HCT116 (cell line): ENCODE data around the gene WASL. TPM values are rescaled to one million over a fixed set of nuclear protein-coding genes. Genes with fewer than 3 reads are reported as not detected.

Experiments
- ATAC-seq: fragments of 200-7000 bp; cut with Tn5 transposase; 2 replicates; pipeline ENCODE4 v1.9.1; 2020; ENCODE audit warnings: mild to moderate bottlenecking, moderate library complexity
- BruUV-seq: library from RNA; stranded (reverse); fragments of 400-500 nt; replicated peaks from 2 replicates; lab custom pipeline; 2021; lab: Mats Ljungman, UMichigan
- CTCF ChIA-PET: fragments of 300-600 bp; sonication (Branson Sonifier 250); formaldehyde crosslinking; loops from one replicate; lab custom pipeline; 2021; ENCODE audit warnings: antibody characterized with exemption; lab: Charles Lee
- POLR2A ChIA-PET: fragments of 300-600, 350-600 bp; sonication (Branson Sonifier 250); formaldehyde crosslinking; loops from one replicate; lab custom pipeline; 2021; ENCODE audit warnings: antibody characterized with exemption; lab: Charles Lee
- RAD21 ChIA-PET, 2 experiments: fragments of 300-600 bp; sonication (Branson Sonifier 250); formaldehyde crosslinking; loops; one replicate each; lab custom pipeline; 2023; ENCODE audit warnings: low total read pairs in 2 of 2; ENCODE audit not compliant: uncharacterized antibody in 2 of 2, unreplicated experiment in 2 of 2, low non-redundant PET in 1 of 2; lab: Charles Lee
- DNase-seq: peaks from one replicate; pipeline ENCODE4 v3.0.0-alpha.2; 2010; ENCODE audit warnings: low read depth, low spot score
- H2AFZ ChIP-seq: fragments of 200-600 bp; shearing (Covaris generic), sonication (generic); 2 replicates; pipeline ENCODE4 v1.6.1; 2017; ENCODE audit warnings: low read depth, mixed run types, mixed read lengths, antibody characterized with exemption, low read length; ENCODE audit not compliant: poor library complexity, severe bottlenecking
- H3K27ac ChIP-seq: 2 replicates; pipeline ENCODE4 v1.5.1; 2012; ENCODE audit warnings: low read depth, low read length
- H3K27me3 ChIP-seq: fragments of 200-600 bp; sonication (generic); 2 replicates; pipeline ENCODE4 v1.6.1; 2016; ENCODE audit warnings: mixed run types, low read length, mixed read lengths; ENCODE audit not compliant: insufficient read depth
- H3K36me3 ChIP-seq, 2 experiments: fragments of 200-500 bp in 1 of 2; fragments of 200-600 bp in 1 of 2; sonication (Bioruptor generic) in 1 of 2; sonication (generic) in 1 of 2; 2 replicates each; pipeline versions ENCODE4 v1.5.1 to v1.6.1; 2014 to 2016; ENCODE audit warnings: low read length in 2 of 2, inconsistent platforms in 1 of 2, mixed read lengths in 1 of 2, mixed run types in 1 of 2; ENCODE audit not compliant: insufficient read depth in 2 of 2, control insufficient read depth in 1 of 2
- H3K4me1 ChIP-seq, 2 experiments: fragments of 200-600 bp in 1 of 2; sonication (generic) in 1 of 2; 2 replicates each; pipeline versions ENCODE4 v1.5.1 to v1.6.1; 2012 to 2017; ENCODE audit warnings: low read length in 2 of 2, inconsistent platforms in 1 of 2, mild to moderate bottlenecking in 1 of 2, mixed read lengths in 1 of 2, mixed run types in 1 of 2, moderate library complexity in 1 of 2; ENCODE audit not compliant: insufficient read depth in 2 of 2, control insufficient read depth in 1 of 2
- H3K4me2 ChIP-seq: fragments of 200-600 bp; sonication (generic); 2 replicates; pipeline ENCODE4 v1.6.1; 2017; ENCODE audit warnings: mixed run types, low read length, mixed read lengths
- H3K4me3 ChIP-seq, 2 experiments: fragments of 200-600 bp in 1 of 2; sonication (generic) in 1 of 2; replicated peaks in 1 of 2; 2 replicates each; pipeline ENCODE4 v1.5.1; 2011 to 2016; ENCODE audit warnings: low read length in 2 of 2, control low read depth in 1 of 2, low read depth in 1 of 2, mild to moderate bottlenecking in 1 of 2, mixed read lengths in 1 of 2, mixed run types in 1 of 2
- H3K79me2 ChIP-seq: fragments of 200-600 bp; sonication (generic); 2 replicates; pipeline ENCODE4 v1.6.1; 2017; ENCODE audit warnings: mild to moderate bottlenecking, mixed run types, low read length, moderate library complexity, mixed read lengths; ENCODE audit not compliant: insufficient read depth
- H3K9ac ChIP-seq: fragments of 200-600 bp; sonication (generic); 2 replicates; pipeline ENCODE4 v1.6.1; 2016; ENCODE audit warnings: low read length, mixed read lengths
- H3K9me2 ChIP-seq: fragments of 200-600 bp; sonication (generic), shearing (Covaris generic); 2 replicates; pipeline ENCODE4 v1.6.1; 2017; ENCODE audit warnings: mixed run types, mild to moderate bottlenecking, moderate library complexity; ENCODE audit not compliant: insufficient read depth
- H3K9me3 ChIP-seq, 2 experiments: fragments of 200-500 bp in 1 of 2; fragments of 200-600 bp in 1 of 2; sonication (Bioruptor generic) in 1 of 2; sonication (generic) in 1 of 2; 2 replicates each; pipeline ENCODE4 v1.6.1; 2014 to 2017; ENCODE audit warnings: low read length in 2 of 2, mixed read lengths in 2 of 2, inconsistent platforms in 1 of 2, low read depth in 1 of 2, mild to moderate bottlenecking in 1 of 2, mixed run types in 1 of 2, moderate library complexity in 1 of 2; ENCODE audit not compliant: control insufficient read depth in 1 of 2, insufficient read depth in 1 of 2
- H4K20me1 ChIP-seq: fragments of 200-600 bp; sonication (generic), shearing (Covaris generic); 2 replicates; pipeline ENCODE4 v1.6.1; 2017; ENCODE audit warnings: mixed run types, mild to moderate bottlenecking, moderate library complexity; ENCODE audit not compliant: insufficient read depth
- CEBPB ChIP-seq: IDR thresholded peaks from 2 replicates; pipeline ENCODE4 v1.6.1; 2012; ENCODE audit warnings: low read depth
- EGR1 ChIP-seq: IDR thresholded peaks from 2 replicates; pipeline ENCODE4 v1.6.1; 2012; ENCODE audit warnings: low read depth
- EZH2 ChIP-seq: fragments of 200-600 bp; sonication (generic); IDR thresholded peaks from 2 replicates; pipeline ENCODE4 v1.6.1; 2017; ENCODE audit warnings: antibody characterized with exemption, mixed run types
- EZH2phosphoT487 ChIP-seq: fragments of 200-600 bp; IDR thresholded peaks from 2 replicates; pipeline ENCODE4 v1.6.1; 2018; ENCODE audit warnings: antibody characterized with exemption, borderline replicate concordance
- FOSL1 ChIP-seq: IDR thresholded peaks from 2 replicates; pipeline ENCODE4 v1.6.1; 2012; ENCODE audit warnings: low read depth
- POLR2A ChIP-seq: IDR thresholded peaks from 2 replicates; pipeline ENCODE4 v1.7.0; 2011; ENCODE audit warnings: borderline replicate concordance; ENCODE audit not compliant: insufficient read depth, insufficient read length; ENCODE audit errors: extremely low read depth
- RAD21 ChIP-seq: IDR thresholded peaks from 2 replicates; pipeline ENCODE4 v1.6.1; 2012; ENCODE audit warnings: low read depth, mild to moderate bottlenecking
- SIN3A ChIP-seq: IDR thresholded peaks from 2 replicates; pipeline ENCODE4 v1.6.1; 2012; ENCODE audit warnings: low read depth
- intact Hi-C: fragments of 100-400 bp; cut with micrococcal nuclease; formaldehyde crosslinking; loops from 2 replicates; pipeline ENCODE4 v1.10.0; 2022
- total RNA-seq: library from RNA; stranded (reverse); gene quantifications from one replicate; pipeline ENCODE4 v1.2.1, GENCODE V29; 2021; ENCODE audit not compliant: unreplicated experiment
- TF ChIP-seq, protein P1 (sequence below): IDR thresholded peaks from 2 replicates; pipeline ENCODE4 v1.6.1; 2011; ENCODE audit warnings: mild to moderate bottlenecking, low read length, moderate library complexity; ENCODE audit not compliant: insufficient replicate concordance; ENCODE audit errors: extremely low read depth
- TF ChIP-seq, protein P2 (sequence below): IDR thresholded peaks from 2 replicates; pipeline ENCODE4 v1.6.1; 2012; ENCODE audit warnings: low read depth
- TF ChIP-seq, protein P3 (sequence below): IDR thresholded peaks from 2 replicates; pipeline ENCODE4 v1.6.1; 2012

The WASL gene
- total RNA-seq, 1 experiment from 2014 or later = 26.2 TPM

DNA sequence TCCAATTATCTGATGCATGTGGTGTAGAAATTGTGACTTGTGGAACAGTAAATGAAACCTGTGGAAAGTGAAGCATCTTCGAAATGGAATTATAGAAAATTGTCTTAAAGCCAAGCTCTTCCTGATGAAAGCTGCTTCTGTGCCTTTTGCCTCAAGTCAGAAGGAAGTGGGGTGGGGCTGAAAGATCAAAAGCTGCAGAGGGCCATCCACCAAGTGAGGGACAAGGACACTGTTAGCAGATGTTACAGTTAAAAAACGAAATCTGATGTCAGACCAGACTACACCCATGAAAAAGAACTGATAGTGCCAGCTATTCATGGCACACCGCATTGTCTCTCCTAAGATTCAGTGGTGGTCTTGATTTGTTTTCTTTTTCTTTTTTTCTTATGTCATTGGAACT, 23.8 kb upstream of the WASL start:
- RAD21 ChIA-PET = no interaction called here
- no peaks in the 10 kb centered on the region for H3K36me3 ChIP-seq
- POLR2A ChIA-PET = interaction anchor here (1.5 kb wide), 1 partner anchor 24 kb away, joined by 3 read pairs; the partner anchor contains the start of gene WASL
- intact Hi-C loops = no loop called here
- H3K4me2 ChIP-seq = no peak overlapping the region
- TF ChIP-seq SIN3A (no peak), EGR1 (no peak), FOSL1 (no peak), POLR2A (no peak), RAD21 (no peak), EZH2 (no peak), EZH2phosphoT487 (no peak), CEBPB (no peak)
- TF ChIP-seq, protein P1, sequence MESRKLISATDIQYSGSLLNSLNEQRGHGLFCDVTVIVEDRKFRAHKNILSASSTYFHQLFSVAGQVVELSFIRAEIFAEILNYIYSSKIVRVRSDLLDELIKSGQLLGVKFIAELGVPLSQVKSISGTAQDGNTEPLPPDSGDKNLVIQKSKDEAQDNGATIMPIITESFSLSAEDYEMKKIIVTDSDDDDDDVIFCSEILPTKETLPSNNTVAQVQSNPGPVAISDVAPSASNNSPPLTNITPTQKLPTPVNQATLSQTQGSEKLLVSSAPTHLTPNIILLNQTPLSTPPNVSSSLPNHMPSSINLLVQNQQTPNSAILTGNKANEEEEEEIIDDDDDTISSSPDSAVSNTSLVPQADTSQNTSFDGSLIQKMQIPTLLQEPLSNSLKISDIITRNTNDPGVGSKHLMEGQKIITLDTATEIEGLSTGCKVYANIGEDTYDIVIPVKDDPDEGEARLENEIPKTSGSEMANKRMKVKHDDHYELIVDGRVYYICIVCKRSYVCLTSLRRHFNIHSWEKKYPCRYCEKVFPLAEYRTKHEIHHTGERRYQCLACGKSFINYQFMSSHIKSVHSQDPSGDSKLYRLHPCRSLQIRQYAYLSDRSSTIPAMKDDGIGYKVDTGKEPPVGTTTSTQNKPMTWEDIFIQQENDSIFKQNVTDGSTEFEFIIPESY = no peak
- TF ChIP-seq, protein P2, sequence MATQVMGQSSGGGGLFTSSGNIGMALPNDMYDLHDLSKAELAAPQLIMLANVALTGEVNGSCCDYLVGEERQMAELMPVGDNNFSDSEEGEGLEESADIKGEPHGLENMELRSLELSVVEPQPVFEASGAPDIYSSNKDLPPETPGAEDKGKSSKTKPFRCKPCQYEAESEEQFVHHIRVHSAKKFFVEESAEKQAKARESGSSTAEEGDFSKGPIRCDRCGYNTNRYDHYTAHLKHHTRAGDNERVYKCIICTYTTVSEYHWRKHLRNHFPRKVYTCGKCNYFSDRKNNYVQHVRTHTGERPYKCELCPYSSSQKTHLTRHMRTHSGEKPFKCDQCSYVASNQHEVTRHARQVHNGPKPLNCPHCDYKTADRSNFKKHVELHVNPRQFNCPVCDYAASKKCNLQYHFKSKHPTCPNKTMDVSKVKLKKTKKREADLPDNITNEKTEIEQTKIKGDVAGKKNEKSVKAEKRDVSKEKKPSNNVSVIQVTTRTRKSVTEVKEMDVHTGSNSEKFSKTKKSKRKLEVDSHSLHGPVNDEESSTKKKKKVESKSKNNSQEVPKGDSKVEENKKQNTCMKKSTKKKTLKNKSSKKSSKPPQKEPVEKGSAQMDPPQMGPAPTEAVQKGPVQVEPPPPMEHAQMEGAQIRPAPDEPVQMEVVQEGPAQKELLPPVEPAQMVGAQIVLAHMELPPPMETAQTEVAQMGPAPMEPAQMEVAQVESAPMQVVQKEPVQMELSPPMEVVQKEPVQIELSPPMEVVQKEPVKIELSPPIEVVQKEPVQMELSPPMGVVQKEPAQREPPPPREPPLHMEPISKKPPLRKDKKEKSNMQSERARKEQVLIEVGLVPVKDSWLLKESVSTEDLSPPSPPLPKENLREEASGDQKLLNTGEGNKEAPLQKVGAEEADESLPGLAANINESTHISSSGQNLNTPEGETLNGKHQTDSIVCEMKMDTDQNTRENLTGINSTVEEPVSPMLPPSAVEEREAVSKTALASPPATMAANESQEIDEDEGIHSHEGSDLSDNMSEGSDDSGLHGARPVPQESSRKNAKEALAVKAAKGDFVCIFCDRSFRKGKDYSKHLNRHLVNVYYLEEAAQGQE = no peak
- TF ChIP-seq, protein P3, sequence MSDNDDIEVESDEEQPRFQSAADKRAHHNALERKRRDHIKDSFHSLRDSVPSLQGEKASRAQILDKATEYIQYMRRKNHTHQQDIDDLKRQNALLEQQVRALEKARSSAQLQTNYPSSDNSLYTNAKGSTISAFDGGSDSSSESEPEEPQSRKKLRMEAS = no peak
- ATAC-seq (no peak), DNase-seq (no peak)
- no peaks in the 10 kb centered on the region for H3K9me2 ChIP-seq
- peaks cover 0 to 10% of the 10 kb centered on the region in 2 experiments; a peak in 2 of 4 replicates for H3K4me1 ChIP-seq
- H4K20me1 ChIP-seq = no peaks in the 10 kb centered on the region
- no peaks in the 10 kb centered on the region for H3K9me3 ChIP-seq
- no peak overlapping the region for H3K9ac ChIP-seq
- no TSS peak for BruUV-seq
- no peaks in the 10 kb centered on the region for H3K27me3 ChIP-seq
- CTCF ChIA-PET = no interaction called here
- no peak overlapping the region for H3K4me3 ChIP-seq
- no peaks in the 10 kb centered on the region for H3K79me2 ChIP-seq
- no peak overlapping the region for H3K27ac ChIP-seq
- H2AFZ ChIP-seq = no peak overlapping the region
